Fibroblast of villous mesenchyme (primary cell): Measurements from ENCODE around the gene ING3. TPM values are rescaled to one million over a fixed set of nuclear protein-coding genes. Genes with fewer than 3 reads are reported as not detected.

Experiments used
- DNase-seq: peaks from one replicate; pipeline ENCODE4 v3.0.0-alpha.2; 2010; ENCODE audit warnings: low read depth
- H3K4me3 ChIP-seq: 2 replicates; pipeline ENCODE4 v1.5.1; 2011; ENCODE audit warnings: low read depth, mild to moderate bottlenecking, low read length
- CTCF ChIP-seq: IDR thresholded peaks from 2 replicates; pipeline ENCODE4 v1.5.1; 2012; ENCODE audit warnings: low read depth, mild to moderate bottlenecking, low read length; ENCODE audit not compliant: insufficient read depth
- total RNA-seq: library from RNA; depleted of rRNA; stranded (reverse); fragments of >200 nt; gene quantifications from 2 replicates; pipeline ENCODE4 v1.2.3, GENCODE V29; 2012

ING3 gene
- total RNA-seq, 1 donor, result 21.2 TPM

- H3K4me3 ChIP-seq, result no peak overlapping the region
- DNase-seq, result peak; percentile 42
- TF ChIP-seq CTCF, result no peak
These were observed 11.1 kb downstream of the ING3 start for GRCh38 chr7:120961638-120962173.

- H3K4me3 ChIP-seq, result no peak overlapping the region
- no peak for TF ChIP-seq CTCF
- DNase-seq, result no peak
These were observed 13.5 kb downstream of the ING3 start for GRCh38 chr7:120964088-120964487.

DNA sequence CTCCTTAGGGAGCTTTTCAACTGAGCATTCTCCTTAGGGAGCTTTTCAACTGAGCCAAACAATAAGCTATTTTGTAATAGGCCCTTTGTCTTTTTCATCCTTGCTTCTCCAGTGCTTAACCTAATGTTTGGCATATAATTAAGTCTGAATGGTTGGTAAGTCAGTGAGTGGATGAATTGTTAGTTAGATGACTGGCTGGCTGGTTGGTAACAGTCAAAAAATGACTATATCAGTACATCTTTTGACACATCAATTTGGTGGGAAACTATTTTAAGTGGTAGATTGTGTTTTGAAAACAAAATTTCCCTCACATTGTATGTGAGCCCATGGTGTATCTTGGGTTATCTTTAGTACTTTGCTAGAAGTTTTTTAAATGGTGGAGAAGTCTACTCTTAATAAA, 16.4 kb downstream of the ING3 start:
- no peak for DNase-seq
- no peak overlapping the region for H3K4me3 ChIP-seq
- TF ChIP-seq CTCF, result no peak

GRCh38 chr7:120973849-120974248, 23.3 kb downstream of the ING3 start:
- H3K4me3 ChIP-seq, result no peak overlapping the region
- peak; percentile 63 for DNase-seq
- no peak for TF ChIP-seq CTCF

DNA sequence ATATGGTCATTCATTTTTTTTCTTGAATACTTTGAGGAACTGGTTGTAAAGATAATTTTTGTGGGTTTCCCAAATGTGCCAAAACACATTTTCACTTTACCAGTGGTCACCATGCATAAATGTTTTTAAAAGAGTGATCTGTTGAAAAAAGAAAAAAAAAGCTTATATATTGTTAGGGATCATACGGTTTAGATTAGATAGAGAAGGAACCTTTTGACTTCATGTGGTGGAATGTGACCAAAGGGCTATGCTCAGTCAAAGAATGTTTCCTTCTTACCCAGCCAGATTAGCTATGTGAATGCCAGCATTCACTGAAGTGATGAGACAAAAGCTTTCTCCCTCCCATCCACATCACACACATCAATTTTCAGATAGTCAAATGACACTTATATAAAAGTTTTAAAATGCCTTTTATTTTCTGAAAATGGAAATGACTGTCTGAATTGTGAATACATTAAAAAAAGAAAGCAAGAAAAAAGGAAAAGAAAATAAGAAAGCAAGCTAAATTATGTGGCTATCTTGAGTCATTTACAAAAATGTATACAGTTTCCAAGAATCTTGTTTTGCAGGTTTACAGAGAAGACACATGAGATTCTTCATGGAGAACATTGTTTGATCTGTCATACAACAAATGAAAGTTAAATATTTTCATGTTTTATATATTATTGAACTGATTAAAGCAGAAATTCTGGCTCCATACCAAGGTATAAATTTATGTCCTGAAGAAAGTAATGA, 29.4 kb downstream of the ING3 start:
- DNase-seq, result peak; percentile 64
- H3K4me3 ChIP-seq, result no peak overlapping the region
- no peak for TF ChIP-seq CTCF

GRCh38 chr7:120981117-120981516, 30.5 kb downstream of the ING3 start:
- DNase-seq, result no peak
- H3K4me3 ChIP-seq, result no peak overlapping the region
- no peak for TF ChIP-seq CTCF
